ENCODE results near the gene FOXO3.

The FOXO3 gene

DNA sequence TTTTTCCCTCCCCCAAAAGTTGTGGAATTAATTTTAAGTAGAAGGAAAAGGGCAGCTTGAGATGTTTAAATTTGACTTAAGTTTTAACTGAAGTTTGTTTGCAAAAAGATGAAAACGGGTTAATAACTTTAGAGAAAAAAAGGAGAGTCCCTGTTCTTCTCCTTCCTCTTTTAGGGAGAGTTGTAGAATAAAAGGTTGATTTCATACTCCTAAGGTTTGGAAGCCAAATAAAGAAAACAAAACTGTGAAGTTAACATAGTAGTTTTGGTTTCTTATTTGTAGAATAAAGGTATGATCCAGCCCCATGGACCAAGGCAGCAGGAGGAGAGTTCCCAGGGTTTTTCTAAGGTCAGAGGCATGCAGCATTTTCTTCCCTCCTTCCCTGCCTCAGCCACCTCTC lies 33.4 kb downstream of the FOXO3 start:
- in situ Hi-C loops (cut with MboI; ENCODE audit: low sequenced_read_pairs) = no loop called here

- in situ Hi-C loops (cut with MboI; ENCODE audit: low sequenced_read_pairs) = no loop called here
Observed at GRCh38 chr6:108594640-108595039, 33.9 kb downstream of the FOXO3 start.

DNA sequence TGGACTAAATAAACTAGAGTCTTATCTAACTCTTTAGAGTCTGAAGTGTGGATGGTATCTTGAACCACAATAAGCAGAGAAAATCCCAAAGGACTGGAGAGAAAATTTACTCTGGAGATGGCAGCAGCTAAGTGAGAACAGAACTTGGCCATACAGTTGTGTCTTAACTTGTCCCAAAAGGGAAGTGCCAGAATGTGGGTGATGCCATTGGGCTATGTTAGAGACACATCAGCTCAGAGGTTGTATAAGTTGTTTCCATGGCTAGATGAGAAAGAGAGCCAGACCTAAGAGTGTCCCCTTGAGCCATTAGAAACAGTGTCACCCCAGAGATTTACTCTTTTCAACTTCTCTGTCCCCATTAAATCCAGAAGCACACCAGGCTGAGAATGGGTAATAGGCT lies 36.2 kb downstream of the FOXO3 start:
- in situ Hi-C loops (cut with MboI; ENCODE audit: low sequenced_read_pairs) = no loop called here

DNA sequence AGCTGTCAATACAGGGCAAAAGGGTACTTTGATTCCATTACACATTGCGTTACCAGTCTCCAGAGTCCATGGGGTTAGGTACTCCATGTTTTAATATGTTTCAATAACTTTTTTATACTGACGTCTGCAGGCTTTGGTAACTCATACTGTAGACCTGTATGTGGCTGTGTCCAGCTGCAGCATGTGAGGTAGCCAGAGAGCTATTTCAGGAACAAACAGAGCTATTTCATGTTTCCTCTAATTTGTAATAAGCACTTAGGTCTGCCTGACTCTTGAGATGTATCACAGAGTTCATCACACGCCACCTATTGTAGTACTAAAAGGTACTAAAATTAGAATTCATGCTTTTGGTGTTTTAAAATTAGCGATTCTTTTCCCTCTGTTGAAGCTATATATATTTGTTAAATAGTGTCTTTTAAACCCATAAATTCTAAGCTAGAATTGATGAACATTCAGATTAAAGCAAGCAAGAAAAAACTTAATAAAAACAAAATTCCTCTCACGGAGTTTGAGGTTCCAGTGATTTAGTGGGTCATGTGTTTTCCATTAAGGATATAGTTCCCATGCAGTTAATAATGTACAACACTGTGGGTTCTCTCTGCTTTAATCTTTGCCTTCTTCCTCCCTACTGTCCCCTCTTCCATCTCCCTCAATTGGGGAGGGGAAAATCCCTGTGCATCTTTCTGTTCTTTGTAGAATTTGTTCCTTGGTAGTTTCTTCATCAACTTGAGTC lies 37.0 kb downstream of the FOXO3 start:
- in situ Hi-C loops (cut with MboI; ENCODE audit: low sequenced_read_pairs) = no loop called here

GRCh38 chr6:108598305-108598863 lies 37.7 kb downstream of the FOXO3 start:
- in situ Hi-C loops (cut with MboI; ENCODE audit: low sequenced_read_pairs) = no loop called here

DNA sequence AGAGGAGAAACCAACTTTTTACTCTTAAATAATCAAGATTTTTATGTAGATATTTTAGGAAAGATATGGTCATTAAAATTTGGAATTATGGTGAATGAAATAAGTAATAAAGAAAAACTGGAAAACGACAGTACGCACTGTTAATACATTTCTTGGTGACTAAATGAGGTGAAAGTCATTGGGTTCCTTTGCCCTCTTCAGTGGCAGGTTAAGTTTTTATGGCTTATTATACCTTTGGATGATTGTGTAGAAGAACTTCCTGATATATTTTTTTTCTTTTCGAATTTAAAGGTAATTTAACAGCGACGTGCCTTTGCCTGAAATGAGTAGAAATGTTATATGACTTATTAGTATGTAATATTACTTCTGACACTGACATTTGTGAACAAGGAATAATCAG lies 43.4 kb downstream of the FOXO3 start:
- in situ Hi-C loops (cut with MboI; ENCODE audit: low sequenced_read_pairs) = no loop called here

DNA sequence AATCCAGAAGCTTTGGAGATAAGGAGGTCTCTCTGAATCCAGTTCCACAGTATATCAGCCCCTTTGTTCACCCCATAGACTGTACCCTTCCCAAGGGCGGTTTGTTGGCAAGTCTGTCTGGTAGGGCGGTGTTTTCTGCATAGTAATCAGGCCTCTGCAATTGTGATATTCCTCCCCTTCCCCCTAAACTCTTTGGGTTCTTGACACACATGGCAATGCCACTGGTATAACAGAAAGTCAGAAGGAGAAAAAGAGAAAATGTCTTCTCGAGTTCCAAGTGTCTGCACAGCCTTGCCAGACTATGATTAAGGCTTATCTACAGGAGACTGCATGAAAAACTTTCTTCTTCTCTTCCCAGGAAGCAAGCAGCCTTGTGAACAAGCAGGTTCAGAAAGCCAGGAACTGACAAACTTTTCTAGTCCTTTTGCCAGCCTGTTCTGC lies 45.6 kb downstream of the FOXO3 start:
- in situ Hi-C loops (cut with MboI; ENCODE audit: low sequenced_read_pairs) = no loop called here

DNA sequence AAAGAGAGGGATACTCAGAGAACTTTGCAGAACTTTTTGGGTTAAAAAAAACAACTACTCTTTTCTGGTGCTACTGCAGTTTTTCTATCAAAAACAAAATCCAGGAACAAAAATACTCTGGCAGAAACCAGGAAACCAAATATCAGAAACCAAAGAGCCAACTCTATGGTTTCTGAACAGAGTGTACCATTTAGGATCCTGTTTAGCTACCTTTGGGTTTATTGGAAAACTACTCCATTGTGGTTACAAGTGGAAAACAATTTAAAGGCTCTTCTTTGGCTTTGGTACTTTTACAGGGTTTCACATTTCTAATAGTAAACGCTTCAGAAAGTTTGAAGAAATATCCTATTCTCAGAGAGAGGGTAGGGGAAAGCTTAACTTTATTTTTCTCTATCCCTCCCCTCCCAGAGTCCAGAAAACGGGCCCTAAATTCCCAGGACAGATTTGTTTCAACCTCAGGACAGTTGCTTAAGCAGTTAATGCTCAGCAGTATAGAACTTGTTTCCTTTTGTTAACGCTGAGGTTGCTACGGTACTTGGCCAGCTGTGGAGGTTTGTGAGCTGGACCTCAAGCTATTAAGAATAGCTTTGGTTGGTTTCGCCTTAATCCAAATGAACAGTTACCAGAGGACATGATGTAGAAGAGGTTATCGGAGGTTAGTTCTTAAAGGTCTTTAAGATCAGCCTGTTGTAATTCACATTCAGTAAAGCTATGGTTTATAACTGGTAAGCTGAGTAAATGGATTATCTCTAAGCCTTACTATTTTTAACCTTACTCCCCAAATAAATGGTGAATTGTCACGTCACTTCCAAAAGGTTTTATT lies 47.9 kb downstream of the FOXO3 start:
- in situ Hi-C loops (cut with MboI; ENCODE audit: low sequenced_read_pairs) = no loop called here

- in situ Hi-C loops (cut with MboI; ENCODE audit: low sequenced_read_pairs) = no loop called here
Observed at GRCh38 chr6:108609276-108609769, 48.6 kb downstream of the FOXO3 start.

GRCh38 chr6:108610270-108610839 lies 49.6 kb downstream of the FOXO3 start:
- in situ Hi-C loops (cut with MboI; ENCODE audit: low sequenced_read_pairs) = no loop called here

GRCh38 chr6:108610957-108611586 lies 50.4 kb downstream of the FOXO3 start:
- in situ Hi-C loops (cut with MboI; ENCODE audit: low sequenced_read_pairs) = no loop called here

- in situ Hi-C loops (cut with MboI; ENCODE audit: low sequenced_read_pairs) = no loop called here
Observed at GRCh38 chr6:108612852-108613251, 52.1 kb downstream of the FOXO3 start.

DNA sequence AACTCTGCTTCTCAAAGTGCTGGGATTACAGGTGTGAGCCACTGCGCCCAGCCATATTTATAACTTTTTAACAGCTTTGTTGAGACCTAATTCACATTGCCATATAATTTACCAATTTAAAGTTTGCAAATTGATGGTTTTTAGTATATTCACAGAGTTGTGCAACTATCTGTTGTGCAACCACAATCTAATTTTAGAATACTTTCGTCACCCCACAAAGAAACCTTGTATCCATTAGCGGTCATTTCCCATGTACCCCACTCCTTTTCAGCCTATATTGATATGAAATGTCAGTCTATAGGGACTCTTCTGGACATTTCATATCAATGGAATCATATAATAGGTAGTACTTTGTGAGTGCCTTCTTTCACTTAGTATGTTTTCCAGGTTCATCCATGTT lies 55.8 kb downstream of the FOXO3 start:
- in situ Hi-C loops (cut with MboI; ENCODE audit: low sequenced_read_pairs) = no loop called here

- in situ Hi-C loops (cut with MboI; ENCODE audit: low sequenced_read_pairs) = no loop called here
Observed at GRCh38 chr6:108616973-108617372, 56.3 kb downstream of the FOXO3 start.

DNA sequence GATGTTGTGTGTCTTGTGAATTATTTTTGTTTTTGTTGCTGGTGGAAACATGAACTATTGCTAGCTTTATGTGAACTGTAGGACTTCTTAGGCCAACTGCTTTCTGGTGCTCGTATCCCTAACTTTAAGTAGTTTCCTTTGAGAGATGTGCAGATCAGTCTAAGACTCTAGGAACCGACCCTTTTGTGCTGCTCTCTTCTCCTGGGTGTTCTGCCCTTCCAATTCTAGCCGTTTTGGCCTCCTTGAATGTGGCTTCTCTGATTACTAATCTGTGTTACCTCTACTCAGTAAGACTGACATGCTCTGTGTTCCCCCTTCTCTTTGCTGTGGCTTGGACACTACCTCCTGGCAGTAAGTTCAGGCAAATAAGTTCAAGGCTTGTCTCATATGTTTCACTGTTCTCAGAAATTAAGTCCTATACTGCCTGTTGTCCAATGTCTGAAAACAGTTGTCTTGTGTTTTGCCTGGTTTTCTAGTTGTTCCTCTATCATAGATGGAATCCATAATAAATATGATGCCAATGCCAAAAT lies 58.0 kb downstream of the FOXO3 start:
- in situ Hi-C loops (cut with MboI; ENCODE audit: low sequenced_read_pairs) = no loop called here

- in situ Hi-C loops (cut with MboI; ENCODE audit: low sequenced_read_pairs) = no loop called here
Observed at GRCh38 chr6:108619431-108620197, 58.9 kb downstream of the FOXO3 start.

DNA sequence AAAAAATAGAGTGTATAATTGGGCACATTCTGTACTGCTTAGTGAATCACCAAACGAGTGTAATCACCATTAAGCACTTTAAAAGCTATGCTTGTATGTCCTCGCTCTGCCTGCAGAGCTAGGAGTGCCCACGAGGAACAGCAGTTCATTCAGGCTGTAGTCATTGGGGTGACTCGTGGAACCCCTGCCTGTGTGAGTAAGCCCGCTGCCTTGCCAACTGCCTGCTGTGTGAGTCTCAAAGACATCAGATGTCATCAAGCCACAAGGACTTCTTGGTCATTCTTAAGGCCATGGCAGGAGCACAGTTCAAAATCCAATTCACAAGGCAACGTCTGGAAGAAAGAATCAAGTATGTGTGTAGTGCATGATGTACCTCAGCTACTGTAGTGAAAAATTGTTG lies 60.4 kb downstream of the FOXO3 start:
- in situ Hi-C loops (cut with MboI; ENCODE audit: low sequenced_read_pairs) = no loop called here

GRCh38 chr6:108622641-108623298 lies 62.1 kb downstream of the FOXO3 start:
- in situ Hi-C loops (cut with MboI; ENCODE audit: low sequenced_read_pairs) = no loop called here

GRCh38 chr6:108623995-108624394 lies 63.3 kb downstream of the FOXO3 start:
- in situ Hi-C loops (cut with MboI; ENCODE audit: low sequenced_read_pairs) = no loop called here

Measured in hTERT RPE-1 (cell line).